ENCODE data around the gene NLGN3.
A peak's percentile ranks its signal among the peaks of the same experiment; 100 is the strongest.

The NLGN3 gene

GRCh38 chrX:71118985-71119535 is 25.6 kb upstream of the NLGN3 start:
- DNase-seq = no peak

GRCh38 chrX:71128166-71128833 is 16.3 kb upstream of the NLGN3 start:
- DNase-seq = no peak

- DNase-seq = peak; percentile 5 to 61
Observed at GRCh38 chrX:71128915-71129765, 15.5 kb upstream of the NLGN3 start.

GRCh38 chrX:71131510-71131909 is 13.1 kb upstream of the NLGN3 start:
- no peak for DNase-seq

- DNase-seq = no peak
Observed at GRCh38 chrX:71140440-71140839, 4.2 kb upstream of the NLGN3 start.

GRCh38 chrX:71143508-71143907 is 1.1 kb upstream of the NLGN3 start:
- no peak for DNase-seq

- DNase-seq = no peak
Observed at GRCh38 chrX:71147496-71148277, 3.0 kb downstream of the NLGN3 start.

- no peak for DNase-seq
Observed at GRCh38 chrX:71148278-71148663, 3.6 kb downstream of the NLGN3 start.

GRCh38 chrX:71151366-71151765 is 6.7 kb downstream of the NLGN3 start:
- DNase-seq = no peak

GRCh38 chrX:71154196-71154595 is 9.6 kb downstream of the NLGN3 start:
- no peak for DNase-seq

GRCh38 chrX:71154641-71155040 is 10.0 kb downstream of the NLGN3 start:
- DNase-seq = no peak

GRCh38 chrX:71158603-71159002 is 14.0 kb downstream of the NLGN3 start:
- no peak for DNase-seq

GRCh38 chrX:71159335-71159734 is 14.7 kb downstream of the NLGN3 start:
- DNase-seq = no peak

GRCh38 chrX:71160475-71160874 is 15.8 kb downstream of the NLGN3 start:
- no peak for DNase-seq

- no peak for DNase-seq
Observed at GRCh38 chrX:71162981-71163380, 18.3 kb downstream of the NLGN3 start.

GRCh38 chrX:71164071-71164470 is 19.4 kb downstream of the NLGN3 start:
- no peak for DNase-seq

- no peak for DNase-seq
Observed at GRCh38 chrX:71166461-71166860, 21.8 kb downstream of the NLGN3 start.

- DNase-seq = no peak
Observed at GRCh38 chrX:71167031-71167781, 22.6 kb downstream of the NLGN3 start.

- DNase-seq = no peak
Observed at GRCh38 chrX:71168134-71168533, 23.5 kb downstream of the NLGN3 start.

GRCh38 chrX:71169586-71169985 is 24.9 kb downstream of the NLGN3 start:
- no peak for DNase-seq

- DNase-seq = no peak
Observed at GRCh38 chrX:71170660-71171059, 26.0 kb downstream of the NLGN3 start.

- no peak for DNase-seq
Observed at GRCh38 chrX:71171110-71171801, 26.6 kb downstream of the NLGN3 start.

All from NCI-H526 (cell line).